SK-N-SH treated with all-trans-retinoic acid at 6 μM for 48 hours (cell line): ENCODE data around the gene OTUD3.

Source experiments
- GLIS3 ChIP-seq: fragments of 250-450 bp; sonication (Bioruptor Pico); IDR thresholded peaks from 2 replicates; pipeline ENCODE4 v1.5.0; 2020; ENCODE audit warnings: mild to moderate bottlenecking, moderate library complexity
- TF ChIP-seq, protein P1 (sequence below): fragments of 250-450 bp; sonication (Bioruptor Pico); IDR thresholded peaks from 2 replicates; pipeline ENCODE4 v1.5.1; 2021; ENCODE audit warnings: mild to moderate bottlenecking, moderate library complexity
- TF ChIP-seq, protein P2 (sequence below): fragments of 250-450 bp; sonication (Bioruptor Pico); IDR thresholded peaks from 2 replicates; pipeline ENCODE4 v1.5.0; 2020; ENCODE audit warnings: mild to moderate bottlenecking, moderate library complexity

- TF ChIP-seq, protein P1, sequence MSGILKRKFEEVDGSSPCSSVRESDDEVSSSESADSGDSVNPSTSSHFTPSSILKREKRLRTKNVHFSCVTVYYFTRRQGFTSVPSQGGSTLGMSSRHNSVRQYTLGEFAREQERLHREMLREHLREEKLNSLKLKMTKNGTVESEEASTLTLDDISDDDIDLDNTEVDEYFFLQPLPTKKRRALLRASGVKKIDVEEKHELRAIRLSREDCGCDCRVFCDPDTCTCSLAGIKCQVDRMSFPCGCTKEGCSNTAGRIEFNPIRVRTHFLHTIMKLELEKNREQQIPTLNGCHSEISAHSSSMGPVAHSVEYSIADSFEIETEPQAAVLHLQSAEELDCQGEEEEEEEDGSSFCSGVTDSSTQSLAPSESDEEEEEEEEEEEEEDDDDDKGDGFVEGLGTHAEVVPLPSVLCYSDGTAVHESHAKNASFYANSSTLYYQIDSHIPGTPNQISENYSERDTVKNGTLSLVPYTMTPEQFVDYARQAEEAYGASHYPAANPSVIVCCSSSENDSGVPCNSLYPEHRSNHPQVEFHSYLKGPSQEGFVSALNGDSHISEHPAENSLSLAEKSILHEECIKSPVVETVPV (CRISPR knock-in tag) = no peak
- TF ChIP-seq, protein P2, sequence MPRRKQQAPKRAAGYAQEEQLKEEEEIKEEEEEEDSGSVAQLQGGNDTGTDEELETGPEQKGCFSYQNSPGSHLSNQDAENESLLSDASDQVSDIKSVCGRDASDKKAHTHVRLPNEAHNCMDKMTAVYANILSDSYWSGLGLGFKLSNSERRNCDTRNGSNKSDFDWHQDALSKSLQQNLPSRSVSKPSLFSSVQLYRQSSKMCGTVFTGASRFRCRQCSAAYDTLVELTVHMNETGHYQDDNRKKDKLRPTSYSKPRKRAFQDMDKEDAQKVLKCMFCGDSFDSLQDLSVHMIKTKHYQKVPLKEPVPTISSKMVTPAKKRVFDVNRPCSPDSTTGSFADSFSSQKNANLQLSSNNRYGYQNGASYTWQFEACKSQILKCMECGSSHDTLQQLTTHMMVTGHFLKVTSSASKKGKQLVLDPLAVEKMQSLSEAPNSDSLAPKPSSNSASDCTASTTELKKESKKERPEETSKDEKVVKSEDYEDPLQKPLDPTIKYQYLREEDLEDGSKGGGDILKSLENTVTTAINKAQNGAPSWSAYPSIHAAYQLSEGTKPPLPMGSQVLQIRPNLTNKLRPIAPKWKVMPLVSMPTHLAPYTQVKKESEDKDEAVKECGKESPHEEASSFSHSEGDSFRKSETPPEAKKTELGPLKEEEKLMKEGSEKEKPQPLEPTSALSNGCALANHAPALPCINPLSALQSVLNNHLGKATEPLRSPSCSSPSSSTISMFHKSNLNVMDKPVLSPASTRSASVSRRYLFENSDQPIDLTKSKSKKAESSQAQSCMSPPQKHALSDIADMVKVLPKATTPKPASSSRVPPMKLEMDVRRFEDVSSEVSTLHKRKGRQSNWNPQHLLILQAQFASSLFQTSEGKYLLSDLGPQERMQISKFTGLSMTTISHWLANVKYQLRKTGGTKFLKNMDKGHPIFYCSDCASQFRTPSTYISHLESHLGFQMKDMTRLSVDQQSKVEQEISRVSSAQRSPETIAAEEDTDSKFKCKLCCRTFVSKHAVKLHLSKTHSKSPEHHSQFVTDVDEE = no peak
- TF ChIP-seq GLIS3 (CRISPR knock-in tag) = no peak
Observed at GRCh38 chr1:19866029-19866428, 16.2 kb upstream of the OTUD3 start.
